ENCODE data around the gene IFT20.

DNA sequence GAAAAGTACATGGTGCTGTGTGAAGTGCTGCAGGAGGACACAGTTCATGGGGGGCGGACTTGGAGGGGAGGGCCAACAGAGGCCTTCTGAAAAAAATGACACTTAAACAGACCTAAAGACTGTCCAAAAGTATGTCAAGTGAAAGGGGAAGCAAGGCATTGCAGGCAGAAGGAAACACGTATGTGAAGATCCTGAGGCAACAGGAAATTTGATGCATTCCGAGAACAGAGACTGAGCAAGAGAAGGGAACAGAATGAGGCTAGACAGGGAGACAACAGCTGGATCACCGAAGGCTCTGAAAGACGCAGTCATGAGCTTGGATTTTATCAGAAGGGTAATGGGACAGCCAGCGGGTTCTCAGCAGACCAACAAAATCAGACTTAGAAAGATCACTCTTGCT is 1.1 kb downstream of the IFT20 start:
- TF ChIP-seq, protein P1, sequence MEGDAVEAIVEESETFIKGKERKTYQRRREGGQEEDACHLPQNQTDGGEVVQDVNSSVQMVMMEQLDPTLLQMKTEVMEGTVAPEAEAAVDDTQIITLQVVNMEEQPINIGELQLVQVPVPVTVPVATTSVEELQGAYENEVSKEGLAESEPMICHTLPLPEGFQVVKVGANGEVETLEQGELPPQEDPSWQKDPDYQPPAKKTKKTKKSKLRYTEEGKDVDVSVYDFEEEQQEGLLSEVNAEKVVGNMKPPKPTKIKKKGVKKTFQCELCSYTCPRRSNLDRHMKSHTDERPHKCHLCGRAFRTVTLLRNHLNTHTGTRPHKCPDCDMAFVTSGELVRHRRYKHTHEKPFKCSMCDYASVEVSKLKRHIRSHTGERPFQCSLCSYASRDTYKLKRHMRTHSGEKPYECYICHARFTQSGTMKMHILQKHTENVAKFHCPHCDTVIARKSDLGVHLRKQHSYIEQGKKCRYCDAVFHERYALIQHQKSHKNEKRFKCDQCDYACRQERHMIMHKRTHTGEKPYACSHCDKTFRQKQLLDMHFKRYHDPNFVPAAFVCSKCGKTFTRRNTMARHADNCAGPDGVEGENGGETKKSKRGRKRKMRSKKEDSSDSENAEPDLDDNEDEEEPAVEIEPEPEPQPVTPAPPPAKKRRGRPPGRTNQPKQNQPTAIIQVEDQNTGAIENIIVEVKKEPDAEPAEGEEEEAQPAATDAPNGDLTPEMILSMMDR (tag by site-specific recombination; IDR thresholded peaks at IDR 0.05) = no peak
- no peak for TF ChIP-seq ZBTB1 (tag by site-specific recombination; IDR thresholded peaks at IDR 0.05)
- no peak for TF ChIP-seq ZNF335 (tag by site-specific recombination; conservative IDR thresholded peaks at IDR 0.05)
- no peak for TF ChIP-seq IKZF3 (tag by site-specific recombination; IDR thresholded peaks at IDR 0.05)

Measured in HEK293 (cell line).